ENCODE results near the gene PRDX5. TPM values are rescaled to one million over a fixed set of nuclear protein-coding genes. Genes with fewer than 3 reads are reported as not detected.
A peak's percentile ranks its signal among the peaks of the same experiment; 100 is the strongest.

The PRDX5 gene
- total and polyA plus RNA-seq, 9 of the 15 experiments (the other 6 are each of a cell fraction or from before 2014, with no cell fraction given), result 40.8 to 327 (median 204) TPM

GRCh38 chr11:64331569-64332371 lies 13.8 kb downstream of the PRDX5 start (continued):
- TF ChIP-seq UBTF (IDR thresholded peaks at IDR 0.05; ENCODE audit: borderline replicate concordance in 1 of 2, low read depth in 2 of 2, low read length in 2 of 2), result peak in 1 of 2 experiments; percentile 16; a peak in 1 of 4 replicates
- peak; percentile 70 for TF ChIP-seq MYC (IDR thresholded peaks at IDR 0.05; ENCODE audit: low read depth, low read length)
- TF ChIP-seq MYC (CRISPR knock-in tag; IDR thresholded peaks at IDR 0.05; ENCODE audit: borderline replicate concordance, low read depth), result 0 out of 2 replicates have a peak, but pooled peaks have one; percentile 34
- TF ChIP-seq ZBTB43 (CRISPR knock-in tag; IDR thresholded peaks at IDR 0.05), result peak; percentile 53; the same call in 1 of the 2 replicates
- no peak for TF ChIP-seq AFF1 (IDR thresholded peaks at IDR 0.05; ENCODE audit: low read depth in 1 of 2, partially characterized antibody in 2 of 2)
- no peak for TF ChIP-seq BRF2 (IDR thresholded peaks at IDR 0.05; ENCODE audit: borderline replicate concordance, insufficient read depth, insufficient read length)
- no peak for TF ChIP-seq POLR2AphosphoS2 (IDR thresholded peaks at IDR 0.05; ENCODE audit: low read length)
- no peak for TF ChIP-seq HOXB6 (CRISPR knock-in tag; IDR thresholded peaks at IDR 0.05; ENCODE audit: borderline replicate concordance)
- peak; percentile 44 for TF ChIP-seq POLR2B (IDR thresholded peaks at IDR 0.05; ENCODE audit: low read depth, partially characterized antibody)
- TF ChIP-seq MXD1 (CRISPR knock-in tag; IDR thresholded peaks at IDR 0.05; ENCODE audit: borderline replicate concordance, poor library complexity, severe bottlenecking), result no peak
- no peak for TF ChIP-seq ZFP1 (CRISPR knock-in tag; IDR thresholded peaks at IDR 0.05)
- no peak for TF ChIP-seq ETS1 (conservative IDR thresholded peaks at IDR 0.05; ENCODE audit: control insufficient read depth, low read depth, low read length)
